GM18517 (cell line): Measurements from ENCODE around the gene FGGY.

Experiments
- ATAC-seq: cut with Tn5 transposase; IDR thresholded peaks from one replicate; pipeline ENCODE4 v1.9.1; 2021; ENCODE audit warnings: mild to moderate bottlenecking, moderate library complexity; ENCODE audit not compliant: unreplicated experiment

FGGY gene

GRCh38 chr1:59314776-59315528 is 18.1 kb downstream of the FGGY start:
- ATAC-seq, result no peak

GRCh38 chr1:59315529-59316463 is 18.9 kb downstream of the FGGY start:
- no peak for ATAC-seq

GRCh38 chr1:59316497-59317128 is 19.7 kb downstream of the FGGY start:
- ATAC-seq, result peak; percentile 74

GRCh38 chr1:59317343-59317742 is 20.4 kb downstream of the FGGY start:
- no peak for ATAC-seq

GRCh38 chr1:59317780-59318179 is 20.9 kb downstream of the FGGY start:
- ATAC-seq, result no peak

GRCh38 chr1:59318271-59318860 is 21.5 kb downstream of the FGGY start:
- ATAC-seq, result no peak

- no peak for ATAC-seq
Measured at GRCh38 chr1:59322394-59322793, 25.5 kb downstream of the FGGY start.

- ATAC-seq, result no peak
Measured at GRCh38 chr1:59322814-59323213, 25.9 kb downstream of the FGGY start.

GRCh38 chr1:59323879-59324278 is 27.0 kb downstream of the FGGY start:
- no peak for ATAC-seq

GRCh38 chr1:59328353-59328752 is 31.5 kb downstream of the FGGY start:
- ATAC-seq, result no peak

GRCh38 chr1:59329412-59330053 is 32.6 kb downstream of the FGGY start:
- no peak for ATAC-seq

- ATAC-seq, result no peak
Measured at GRCh38 chr1:59331686-59332620, 35.1 kb downstream of the FGGY start.

GRCh38 chr1:59332983-59333382 is 36.1 kb downstream of the FGGY start:
- no peak for ATAC-seq

- no peak for ATAC-seq
Measured at GRCh38 chr1:59333626-59334277, 36.9 kb downstream of the FGGY start.

- peak; percentile 68 for ATAC-seq
Measured at GRCh38 chr1:59340411-59341307, 43.8 kb downstream of the FGGY start.

GRCh38 chr1:59342801-59343575 is 46.1 kb downstream of the FGGY start:
- no peak for ATAC-seq

GRCh38 chr1:59343576-59343840 is 46.6 kb downstream of the FGGY start:
- ATAC-seq, result no peak

GRCh38 chr1:59345221-59345620 is 48.3 kb downstream of the FGGY start:
- no peak for ATAC-seq
